GM21786 (cell line): Measurements from ENCODE around the gene KDM7A.
"Not testable (repeated sequence)": the region's sequence is repeated elsewhere in the genome, so short reads cannot be mapped to it uniquely, and the experiment has no call there.

Source experiments
- ATAC-seq: cut with Tn5 transposase; IDR thresholded peaks from one replicate; pipeline ENCODE4 v1.9.1; 2021; ENCODE audit not compliant: unreplicated experiment

The KDM7A gene

GRCh38 chr7:140160308-140160707 is 16.5 kb downstream of the KDM7A start:
- ATAC-seq = no peak

- no peak for ATAC-seq
Measured at GRCh38 chr7:140159497-140159896, 17.3 kb downstream of the KDM7A start.

GRCh38 chr7:140156460-140157080 is 20.2 kb downstream of the KDM7A start:
- no peak for ATAC-seq

GRCh38 chr7:140155428-140155827 is 21.4 kb downstream of the KDM7A start:
- no peak for ATAC-seq

- ATAC-seq = no peak
Measured at GRCh38 chr7:140153666-140154161, 23.1 kb downstream of the KDM7A start.

GRCh38 chr7:140146574-140146973 is 30.2 kb downstream of the KDM7A start:
- ATAC-seq = no peak

- no peak for ATAC-seq
Measured at GRCh38 chr7:140145709-140146108, 31.1 kb downstream of the KDM7A start.

GRCh38 chr7:140144821-140145220 is 32.0 kb downstream of the KDM7A start:
- ATAC-seq = no peak

GRCh38 chr7:140143997-140144396 is 32.8 kb downstream of the KDM7A start:
- ATAC-seq = no peak

- ATAC-seq = no peak
Measured at GRCh38 chr7:140142031-140142430, 34.8 kb downstream of the KDM7A start.

- no peak for ATAC-seq
Measured at GRCh38 chr7:140141256-140141655, 35.5 kb downstream of the KDM7A start.

- ATAC-seq = no peak
Measured at GRCh38 chr7:140137078-140137477, 39.7 kb downstream of the KDM7A start.

GRCh38 chr7:140136073-140136472 is 40.7 kb downstream of the KDM7A start:
- no peak for ATAC-seq

- no peak for ATAC-seq
Measured at GRCh38 chr7:140134039-140134438, 42.7 kb downstream of the KDM7A start.

- ATAC-seq = no peak
Measured at GRCh38 chr7:140127360-140128127, 49.2 kb downstream of the KDM7A start.

- ATAC-seq = no peak
Measured at GRCh38 chr7:140126435-140127034, 50.2 kb downstream of the KDM7A start.

- ATAC-seq = no peak
Measured at GRCh38 chr7:140122965-140123364, 53.8 kb downstream of the KDM7A start.

- no peak for ATAC-seq
Measured at GRCh38 chr7:140121326-140121725, 55.5 kb downstream of the KDM7A start.

- not testable (repeated sequence) for ATAC-seq
Measured at GRCh38 chr7:140114817-140115216, 62.0 kb downstream of the KDM7A start.

- not testable (repeated sequence) for ATAC-seq
Measured at GRCh38 chr7:140108777-140109176, 68.0 kb downstream of the KDM7A start.

GRCh38 chr7:140096459-140096858 is 80.3 kb downstream of the KDM7A start:
- ATAC-seq = no peak

GRCh38 chr7:140093375-140093774 is 83.4 kb downstream of the KDM7A start:
- no peak for ATAC-seq
